Parathyroid adenoma (tissue), 2 donors: ENCODE measurements around the gene SPINT2.

Experiments
- H2AFZ ChIP-seq: fragments of 300-600 bp; sonication (generic); one replicate; pipeline ENCODE4 v1.7.0; 2017; ENCODE audit warnings: antibody characterized with exemption, mild to moderate bottlenecking
- H3K27ac ChIP-seq: fragments of 300-600 bp; sonication (generic); one replicate; pipeline ENCODE4 v1.7.0; 2017
- H3K27me3 ChIP-seq: fragments of 300-600 bp; sonication (generic); one replicate; pipeline ENCODE4 v1.7.0; 2017; ENCODE audit warnings: low read length; ENCODE audit not compliant: control insufficient read depth, insufficient read depth
- H3K36me3 ChIP-seq: fragments of 300-600 bp; sonication (generic); one replicate; pipeline ENCODE4 v1.7.0; 2017; ENCODE audit warnings: low read length; ENCODE audit not compliant: control insufficient read depth, insufficient read depth
- H3K4me1 ChIP-seq: fragments of 300-600 bp; sonication (generic); one replicate; pipeline ENCODE4 v1.7.0; 2017; ENCODE audit warnings: control low read depth
- H3K4me2 ChIP-seq: fragments of 300-600 bp; sonication (generic); one replicate; pipeline ENCODE4 v1.7.0; 2017; ENCODE audit warnings: low read length
- H3K4me3 ChIP-seq: fragments of 300-600 bp; sonication (generic); one replicate; pipeline ENCODE4 v1.7.0; 2017; ENCODE audit warnings: low read depth, low read length
- H3K79me2 ChIP-seq: fragments of 300-600 bp; sonication (generic); one replicate; pipeline ENCODE4 v1.7.0; 2017; ENCODE audit warnings: control low read depth
- H3K9ac ChIP-seq: fragments of 300-600 bp; sonication (generic); one replicate; pipeline ENCODE4 v1.7.0; 2017; ENCODE audit warnings: mild to moderate bottlenecking
- H3K9me3 ChIP-seq: fragments of 300-600 bp; sonication (generic); one replicate; pipeline ENCODE4 v1.7.0; 2017; ENCODE audit warnings: low read length; ENCODE audit not compliant: control insufficient read depth
- CTCF ChIP-seq: fragments of 300-600 bp; sonication (generic); IDR thresholded peaks from one replicate; pipeline ENCODE4 v1.7.0; 2017; ENCODE audit warnings: antibody characterized with exemption, mild to moderate bottlenecking
- donor health status: primary hyperparathyroidism.

Gene SPINT2

GRCh38 chr19:38273499-38273898 lies 9.1 kb downstream of the SPINT2 start:
- no peak for TF ChIP-seq CTCF
- peak overlapping the region; percentile 31 for H3K4me2 ChIP-seq

GRCh38 chr19:38274739-38275138 lies 10.4 kb downstream of the SPINT2 start:
- no peak for TF ChIP-seq CTCF
- H3K27me3 ChIP-seq: no peaks in the 10 kb centered on the region
- H3K36me3 ChIP-seq: no peaks in the 10 kb centered on the region
- H3K4me2 ChIP-seq: peak overlapping the region; percentile 36
- H3K79me2 ChIP-seq: peaks cover 37% of the 10 kb centered on the region
- no peak overlapping the region for H2AFZ ChIP-seq
- H3K9ac ChIP-seq: no peak overlapping the region
- no peaks in the 10 kb centered on the region for H3K9me3 ChIP-seq
- H3K27ac ChIP-seq: peak overlapping the region; percentile 2
- H3K4me3 ChIP-seq: no peak overlapping the region
- peaks cover 46% of the 10 kb centered on the region for H3K4me1 ChIP-seq

More at GRCh38 chr19:38273499-38273898, 9.1 kb downstream of the SPINT2 start:
- H3K36me3 ChIP-seq: no peaks in the 10 kb centered on the region
- no peak overlapping the region for H3K4me3 ChIP-seq
- peaks cover 50% of the 10 kb centered on the region for H3K79me2 ChIP-seq
- H2AFZ ChIP-seq: no peak overlapping the region
- no peak overlapping the region for H3K27ac ChIP-seq
- no peaks in the 10 kb centered on the region for H3K9me3 ChIP-seq
- no peak overlapping the region for H3K9ac ChIP-seq
- H3K27me3 ChIP-seq: no peaks in the 10 kb centered on the region
- H3K4me1 ChIP-seq: peaks cover 41% of the 10 kb centered on the region

- H3K4me3 ChIP-seq: peak overlapping the region; percentile 41
- no peaks in the 10 kb centered on the region for H3K36me3 ChIP-seq
- no peak for TF ChIP-seq CTCF
- no peak overlapping the region for H3K9ac ChIP-seq
- H3K4me2 ChIP-seq: peak overlapping the region; percentile 60
- H3K27me3 ChIP-seq: no peaks in the 10 kb centered on the region
- H2AFZ ChIP-seq: no peak overlapping the region
- no peaks in the 10 kb centered on the region for H3K9me3 ChIP-seq
- peaks cover 26% of the 10 kb centered on the region for H3K79me2 ChIP-seq
- peak overlapping the region; percentile 82 for H3K27ac ChIP-seq
- H3K4me1 ChIP-seq: peaks cover 46% of the 10 kb centered on the region
These were observed 12.7 kb downstream of the SPINT2 start for GRCh38 chr19:38276942-38277517.

GRCh38 chr19:38277549-38277948 lies 13.2 kb downstream of the SPINT2 start:
- H3K4me3 ChIP-seq: peak overlapping the region; percentile 41

More at GRCh38 chr19:38277549-38277948, 13.2 kb downstream of the SPINT2 start:
- Histone ChIP-seq H3K36me3 (no peaks in the 10 kb centered on the region), H3K9ac (no peak overlapping the region), H3K4me1 (peaks cover 51% of the 10 kb centered on the region), H3K79me2 (peaks cover 28% of the 10 kb centered on the region), H3K27me3 (no peaks in the 10 kb centered on the region), H2AFZ (no peak overlapping the region), H3K9me3 (no peaks in the 10 kb centered on the region), H3K27ac (peak overlapping the region; percentile 82), H3K4me2 (peak overlapping the region; percentile 60)
- no peak for TF ChIP-seq CTCF
